IMR-90 (cell line): ENCODE data around the gene NT5C. TPM values are rescaled to one million over a fixed set of nuclear protein-coding genes. Genes with fewer than 3 reads are reported as not detected.

Source experiments
- ATAC-seq: fragments of 200-7000 bp; cut with Tn5 transposase; 2 replicates; pipeline ENCODE4 v1.9.1; 2020; ENCODE audit warnings: low read depth, mild to moderate bottlenecking, moderate library complexity
- BruUV-seq: library from RNA; stranded (reverse); fragments of 400-500 nt; replicated peaks from 2 replicates; lab custom pipeline; 2021; lab: Mats Ljungman, UMichigan
- CTCF ChIA-PET: fragments of 300-600 bp; formaldehyde crosslinking; extraction: SDS; loops from one replicate; lab custom pipeline; 2021; ENCODE audit warnings: antibody characterized with exemption; lab: Yijun Ruan, JAX
- POLR2A ChIA-PET: fragments of 300-600 bp; sonication (Branson Sonifier 250); formaldehyde crosslinking; loops from one replicate; lab custom pipeline; 2022; ENCODE audit warnings: antibody characterized with exemption; ENCODE audit not compliant: unreplicated experiment; lab: Charles Lee
- DNase-seq: peaks from one replicate; pipeline ENCODE4 v3.0.0; 2013
- H2AFZ ChIP-seq: replicated peaks from 2 replicates; pipeline ENCODE3; 2013; ENCODE audit warnings: low read length, mild to moderate bottlenecking; ENCODE audit not compliant: poor library complexity
- H2AK5ac ChIP-seq: 2 replicates; pipeline ENCODE4 v1.6.1; 2013; ENCODE audit warnings: low read depth, low read length, inconsistent platforms
- H2AK9ac ChIP-seq: replicated peaks from 2 replicates; pipeline ENCODE3; 2013; ENCODE audit warnings: mild to moderate bottlenecking, low read depth, low read length, moderate library complexity; ENCODE audit not compliant: poor library complexity
- H2BK120ac ChIP-seq: 2 replicates; pipeline ENCODE4 v1.6.1; 2013; ENCODE audit warnings: low read depth, low read length, inconsistent platforms
- H2BK15ac ChIP-seq: 3 replicates; pipeline ENCODE4 v1.6.1; 2013; ENCODE audit warnings: low read depth, low read length, inconsistent platforms
- H2BK20ac ChIP-seq: 2 replicates; pipeline ENCODE4 v1.6.1; 2013; ENCODE audit warnings: low read depth, mild to moderate bottlenecking, inconsistent platforms, low read length, moderate library complexity
- H2BK5ac ChIP-seq: 2 replicates; pipeline ENCODE4 v1.6.1; 2013; ENCODE audit warnings: mild to moderate bottlenecking, low read depth, low read length, inconsistent platforms; ENCODE audit not compliant: poor library complexity, severe bottlenecking
- H3K14ac ChIP-seq: replicated peaks from 2 replicates; pipeline ENCODE4 v1.6.1; 2013; ENCODE audit warnings: low read depth, low read length, inconsistent platforms
- H3K18ac ChIP-seq: 2 replicates; pipeline ENCODE4 v1.6.1; 2013; ENCODE audit warnings: low read depth, low read length, control low read depth
- H3K23ac ChIP-seq: 2 replicates; pipeline ENCODE4 v1.6.1; 2013; ENCODE audit warnings: low read depth, low read length, inconsistent platforms
- H3K27ac ChIP-seq: 2 replicates; pipeline ENCODE4 v1.5.1; 2013; ENCODE audit warnings: mild to moderate bottlenecking, control low read depth, low read length; ENCODE audit not compliant: insufficient read depth
- H3K27me3 ChIP-seq: 2 replicates; pipeline ENCODE4 v1.6.1; 2013; ENCODE audit warnings: low read length; ENCODE audit not compliant: control insufficient read depth, insufficient read depth
- H3K36me3 ChIP-seq: 2 replicates; pipeline ENCODE4 v1.6.1; 2013; ENCODE audit warnings: low read length, mixed read lengths; ENCODE audit not compliant: control insufficient read depth, insufficient read depth
- H3K4ac ChIP-seq: 2 replicates; pipeline ENCODE4 v1.6.1; 2013; ENCODE audit warnings: low read depth, low read length, inconsistent platforms
- H3K4me1 ChIP-seq: 2 replicates; pipeline ENCODE4 v1.6.1; 2013; ENCODE audit warnings: low read length, mixed read lengths; ENCODE audit not compliant: control insufficient read depth, insufficient read depth
- H3K4me2 ChIP-seq: 2 replicates; pipeline ENCODE4 v1.6.1; 2013; ENCODE audit warnings: low read depth, mild to moderate bottlenecking, control low read depth, low read length, moderate library complexity
- H3K4me3 ChIP-seq: 2 replicates; pipeline ENCODE4 v1.5.1; 2013; ENCODE audit warnings: low read depth, mild to moderate bottlenecking, control low read depth, low read length, moderate library complexity; ENCODE audit not compliant: insufficient read depth
- H3K56ac ChIP-seq: 2 replicates; pipeline ENCODE4 v1.6.1; 2013; ENCODE audit warnings: low read length, inconsistent platforms; ENCODE audit not compliant: insufficient read depth; ENCODE audit errors: extremely low read depth
- H3K79me1 ChIP-seq, 2 experiments: 2 replicates each; pipeline ENCODE4 v1.6.1; 2013; ENCODE audit warnings: low read length in 2 of 2, inconsistent platforms in 1 of 2, low read depth in 1 of 2
- H3K9ac ChIP-seq: 2 replicates; pipeline ENCODE4 v1.6.1; 2013; ENCODE audit warnings: low read depth, low read length, control low read depth
- H3K9me1 ChIP-seq: 2 replicates; pipeline ENCODE4 v1.6.1; 2013; ENCODE audit warnings: low read length, inconsistent platforms; ENCODE audit not compliant: insufficient read depth
- H3K9me3 ChIP-seq: 2 replicates; pipeline ENCODE4 v1.6.1; 2013; ENCODE audit warnings: low read length; ENCODE audit not compliant: control insufficient read depth, insufficient read depth
- H4K20me1 ChIP-seq: 2 replicates; pipeline ENCODE4 v1.6.1; 2013; ENCODE audit warnings: low read length, inconsistent platforms; ENCODE audit not compliant: insufficient read depth
- H4K5ac ChIP-seq: 2 replicates; pipeline ENCODE4 v1.6.1; 2013; ENCODE audit warnings: mild to moderate bottlenecking, low read depth, low read length, control low read depth
- H4K8ac ChIP-seq, 2 experiments: 2 replicates each; pipeline ENCODE4 v1.6.1; 2013; ENCODE audit warnings: low read depth in 2 of 2, low read length in 2 of 2, control low read depth in 1 of 2, inconsistent platforms in 1 of 2
- H4K91ac ChIP-seq: 2 replicates; pipeline ENCODE4 v1.6.1; 2013; ENCODE audit warnings: low read depth, low read length, inconsistent platforms; ENCODE audit not compliant: insufficient read depth
- BHLHE40 ChIP-seq: fragments of 150-350 bp; IDR thresholded peaks from 2 replicates; pipeline ENCODE4 v1.6.1; 2016; ENCODE audit warnings: mild to moderate bottlenecking, low read depth, low read length
- CEBPB ChIP-seq: IDR thresholded peaks from 2 replicates; pipeline ENCODE4 v1.6.1; 2012; ENCODE audit warnings: low read depth, low read length, improper control_type of control experiment
- FOS ChIP-seq: fragments of 150-350 bp; IDR thresholded peaks from 2 replicates; pipeline ENCODE4 v1.6.1; 2016; ENCODE audit warnings: low read depth, low read length
- MXI1 ChIP-seq: IDR thresholded peaks from 2 replicates; pipeline ENCODE4 v1.6.1; 2012; ENCODE audit warnings: low read depth, mild to moderate bottlenecking, low read length, moderate library complexity, borderline replicate concordance
- POLR2A ChIP-seq: IDR thresholded peaks from 2 replicates; pipeline ENCODE4 v1.6.1; 2012; ENCODE audit warnings: mild to moderate bottlenecking, low read depth, low read length
- RFX5 ChIP-seq: IDR thresholded peaks from 2 replicates; pipeline ENCODE4 v1.8.0; 2012; ENCODE audit warnings: low read depth, mild to moderate bottlenecking, low read length, moderate library complexity
- SMC3 ChIP-seq: fragments of 150-350 bp; IDR thresholded peaks from 2 replicates; pipeline ENCODE4 v1.6.1; 2016; ENCODE audit warnings: low read depth, mild to moderate bottlenecking, antibody characterized with exemption, low read length, moderate library complexity
- WGBS, 2 experiments: methylation state at CpG; one replicate each; pipeline versions ENCODE4 v1.1.5 to v1.1.7; 2013; ENCODE audit warnings: missing lambda C conversion rate in 2 of 2; ENCODE audit not compliant: insufficient read length in 1 of 2; ENCODE audit errors: extremely low coverage in 2 of 2; 5-methylcytosine and 5-hydroxymethylcytosine counted together
- dilution Hi-C: fragments of 300-500 bp; cut with HindIII; formaldehyde crosslinking; loops from one replicate; pipeline ENCODE4 v1.14.3; 2018; ENCODE audit warnings: low sequenced_read_pairs; ENCODE audit not compliant: unreplicated experiment
- in situ Hi-C: fragments of 300-500 bp; cut with MboI; formaldehyde crosslinking; loops from 3 replicates; pipeline ENCODE4 v1.14.3; 2019; ENCODE audit warnings: low sequenced_read_pairs, inconsistent platforms, mixed read lengths
- intact Hi-C: fragments of 100-400 bp; cut with micrococcal nuclease; formaldehyde crosslinking; loops from 2 replicates; pipeline ENCODE4 v1.10.0; 2022
- polyA plus RNA-seq, 3 experiments: library from polyadenylated mRNA; depleted of rRNA; stranded (reverse); fragments of >200 nt; gene quantifications; 2 replicates each; pipeline ENCODE4 v1.2.3, GENCODE V29; 2012; ENCODE audit warnings: low replicate concordance in 1 of 3
- total RNA-seq: library from RNA; depleted of rRNA; stranded (reverse); fragments of >200 nt; gene quantifications from 2 replicates; pipeline ENCODE4 v1.2.3, GENCODE V29; 2012
- TF ChIP-seq, protein P1 (sequence below): conservative IDR thresholded peaks from 2 replicates; pipeline ENCODE4 v1.5.1; 2012; ENCODE audit warnings: mild to moderate bottlenecking, low read depth, low read length, improper control_type of control experiment
- TF ChIP-seq, protein P2 (sequence below): fragments of 150-350 bp; IDR thresholded peaks from 2 replicates; pipeline ENCODE4 v1.6.1; 2016; ENCODE audit warnings: low read depth, mild to moderate bottlenecking, low read length, moderate library complexity, borderline replicate concordance

Gene NT5C
- total and polyA plus RNA-seq, 2 of the 4 experiments (the other 2 are of a cell fraction), result 24.0 to 44.6 TPM

DNA sequence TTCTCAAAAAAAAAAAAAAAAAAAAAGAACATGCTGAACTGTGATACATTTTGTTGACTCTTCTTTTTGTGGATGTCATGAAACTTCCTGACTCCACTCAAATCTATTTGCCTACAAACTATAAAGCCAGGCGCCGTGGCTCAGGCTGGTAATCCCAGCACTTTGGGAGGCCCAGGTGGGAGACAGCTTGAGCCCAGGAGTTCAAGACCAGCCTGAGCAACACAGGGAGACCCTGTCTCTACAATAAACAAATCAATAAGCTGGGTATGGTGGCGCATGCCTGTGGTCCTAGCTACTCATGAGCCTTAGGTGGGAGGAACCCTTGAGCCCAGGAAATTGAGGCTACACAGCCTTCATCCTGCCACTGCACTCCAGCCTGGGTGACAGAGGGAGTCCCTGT, 1.5 kb upstream of the NT5C start:
- Histone ChIP-seq H2BK20ac (no peak overlapping the region), H3K23ac (peak overlapping the region; percentile 61), H2BK5ac (no peak overlapping the region), H2BK120ac (no peak overlapping the region), H2AFZ (no peak overlapping the region), H3K4ac (no peak overlapping the region), H3K27me3 (no peaks in the 10 kb centered on the region), H4K91ac (no peak overlapping the region), H3K9ac (no peak overlapping the region), H3K56ac (no peak overlapping the region), H3K36me3 (peaks cover 23% of the 10 kb centered on the region), H3K9me3 (no peaks in the 10 kb centered on the region), H3K18ac (no peak overlapping the region), H3K4me1 (no peaks in the 10 kb centered on the region; the same call in 1 of the 2 replicates), H2BK15ac (no peak overlapping the region), H3K9me1 (peaks cover 9% of the 10 kb centered on the region; the same call in 1 of the 2 replicates), H3K27ac (no peak overlapping the region), H4K8ac (no peak overlapping the region), H3K4me2 (no peak overlapping the region), H3K79me1 (peaks cover 20 to 60% of the 10 kb centered on the region in 2 experiments), H3K4me3 (no peak overlapping the region), H3K14ac (no peak overlapping the region), H4K5ac (no peak overlapping the region), H4K20me1 (peaks cover 8% of the 10 kb centered on the region; the same call in 1 of the 2 replicates), H2AK5ac (no peak overlapping the region), H2AK9ac (peak overlapping the region; percentile 65)
- dilution Hi-C loops, result no loop called here
- ChIA-PET POLR2A (interaction anchor here (0.7 kb wide), 1 partner anchor 84 kb away, joined by 16 read pairs; no protein-coding TSS in a partner anchor), CTCF (interaction anchor here (1.6 kb wide), 1 partner anchor 55 kb away, joined by 4 read pairs; no protein-coding TSS in a partner anchor)
- TF ChIP-seq SMC3 (no peak), BHLHE40 (no peak), RFX5 (no peak), POLR2A (no peak), FOS (no peak), MXI1 (no peak), CEBPB (no peak)
- TF ChIP-seq, protein P1, sequence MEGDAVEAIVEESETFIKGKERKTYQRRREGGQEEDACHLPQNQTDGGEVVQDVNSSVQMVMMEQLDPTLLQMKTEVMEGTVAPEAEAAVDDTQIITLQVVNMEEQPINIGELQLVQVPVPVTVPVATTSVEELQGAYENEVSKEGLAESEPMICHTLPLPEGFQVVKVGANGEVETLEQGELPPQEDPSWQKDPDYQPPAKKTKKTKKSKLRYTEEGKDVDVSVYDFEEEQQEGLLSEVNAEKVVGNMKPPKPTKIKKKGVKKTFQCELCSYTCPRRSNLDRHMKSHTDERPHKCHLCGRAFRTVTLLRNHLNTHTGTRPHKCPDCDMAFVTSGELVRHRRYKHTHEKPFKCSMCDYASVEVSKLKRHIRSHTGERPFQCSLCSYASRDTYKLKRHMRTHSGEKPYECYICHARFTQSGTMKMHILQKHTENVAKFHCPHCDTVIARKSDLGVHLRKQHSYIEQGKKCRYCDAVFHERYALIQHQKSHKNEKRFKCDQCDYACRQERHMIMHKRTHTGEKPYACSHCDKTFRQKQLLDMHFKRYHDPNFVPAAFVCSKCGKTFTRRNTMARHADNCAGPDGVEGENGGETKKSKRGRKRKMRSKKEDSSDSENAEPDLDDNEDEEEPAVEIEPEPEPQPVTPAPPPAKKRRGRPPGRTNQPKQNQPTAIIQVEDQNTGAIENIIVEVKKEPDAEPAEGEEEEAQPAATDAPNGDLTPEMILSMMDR, result no peak
- TF ChIP-seq, protein P2, sequence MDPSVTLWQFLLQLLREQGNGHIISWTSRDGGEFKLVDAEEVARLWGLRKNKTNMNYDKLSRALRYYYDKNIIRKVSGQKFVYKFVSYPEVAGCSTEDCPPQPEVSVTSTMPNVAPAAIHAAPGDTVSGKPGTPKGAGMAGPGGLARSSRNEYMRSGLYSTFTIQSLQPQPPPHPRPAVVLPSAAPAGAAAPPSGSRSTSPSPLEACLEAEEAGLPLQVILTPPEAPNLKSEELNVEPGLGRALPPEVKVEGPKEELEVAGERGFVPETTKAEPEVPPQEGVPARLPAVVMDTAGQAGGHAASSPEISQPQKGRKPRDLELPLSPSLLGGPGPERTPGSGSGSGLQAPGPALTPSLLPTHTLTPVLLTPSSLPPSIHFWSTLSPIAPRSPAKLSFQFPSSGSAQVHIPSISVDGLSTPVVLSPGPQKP, result no peak
- ATAC-seq (no peak), DNase-seq (no peak)
- intact Hi-C loops, result no loop called here
- in situ Hi-C loops, result no loop called here
- no CpG with 5 or more reads among the region's 3 CpGs for WGBS, 2 experiments
- no TSS peak for BruUV-seq
